Muscle layer of colon (tissue), 2 donors: Measurements from ENCODE around the gene CPSF6.
A peak's percentile ranks its signal among the peaks of the same experiment; 100 is the strongest.
"Not testable (repeated sequence)": the region's sequence is repeated elsewhere in the genome, so short reads cannot be mapped to it uniquely, and the experiment has no call there.

Source experiments
- H3K27ac ChIP-seq: one replicate; pipeline ENCODE4 v1.7.0; 2013; ENCODE audit warnings: low read depth, mild to moderate bottlenecking, low read length, moderate library complexity
- H3K27me3 ChIP-seq, 2 donors: one replicate each; pipeline ENCODE4 v1.7.0; 2013; ENCODE audit warnings: low read length in 2 of 2, mild to moderate bottlenecking in 2 of 2; ENCODE audit not compliant: insufficient read depth in 2 of 2, control insufficient read depth in 1 of 2
- H3K36me3 ChIP-seq: one replicate; pipeline ENCODE4 v1.7.0; 2013; ENCODE audit warnings: mild to moderate bottlenecking, low read length; ENCODE audit not compliant: insufficient read depth
- H3K4me1 ChIP-seq: one replicate; pipeline ENCODE4 v1.7.0; 2013; ENCODE audit warnings: mild to moderate bottlenecking, low read length; ENCODE audit not compliant: insufficient read depth
- H3K4me3 ChIP-seq, 2 donors: one replicate each; pipeline ENCODE4 v1.7.0; 2013; ENCODE audit warnings: low read length in 2 of 2, low read depth in 1 of 2, mild to moderate bottlenecking in 1 of 2, moderate library complexity in 1 of 2
- H3K9ac ChIP-seq: one replicate; pipeline ENCODE4 v1.7.0; 2013; ENCODE audit warnings: low read length
- H3K9me3 ChIP-seq: one replicate; pipeline ENCODE4 v1.7.0; 2013; ENCODE audit warnings: mild to moderate bottlenecking, low read length
- donor health status: abdominal sarcoma.
- donor health status: Adenocarcinoma of cecum.

Gene CPSF6

GRCh38 chr12:69265205-69265604 lies 25.8 kb downstream of the CPSF6 start:
- H3K9ac ChIP-seq = no peak overlapping the region
- H3K9me3 ChIP-seq = no peaks in the 10 kb centered on the region
- H3K27me3 ChIP-seq = no peaks in the 10 kb centered on the region
- H3K27ac ChIP-seq = no peak overlapping the region
- H3K4me3 ChIP-seq = no peak overlapping the region
- peaks cover 30% of the 10 kb centered on the region for H3K36me3 ChIP-seq
- H3K4me1 ChIP-seq = no peaks in the 10 kb centered on the region

- not testable (repeated sequence) for H3K4me3 ChIP-seq, H3K9me3 ChIP-seq, H3K9ac ChIP-seq, H3K4me1 ChIP-seq, H3K27ac ChIP-seq, H3K27me3 ChIP-seq
- H3K36me3 ChIP-seq = peaks cover 26% of the 10 kb centered on the region
Measured at GRCh38 chr12:69265633-69266032, 26.3 kb downstream of the CPSF6 start.

- H3K36me3 ChIP-seq = peaks cover 21% of the 10 kb centered on the region
- no peak overlapping the region for H3K27ac ChIP-seq
Measured at GRCh38 chr12:69266036-69266635, 26.8 kb downstream of the CPSF6 start.

GRCh38 chr12:69269736-69270135 lies 30.4 kb downstream of the CPSF6 start:
- no peaks in the 10 kb centered on the region for H3K4me1 ChIP-seq
- H3K4me3 ChIP-seq = no peak overlapping the region
- no peaks in the 10 kb centered on the region for H3K27me3 ChIP-seq
- no peaks in the 10 kb centered on the region for H3K9me3 ChIP-seq
- H3K36me3 ChIP-seq = no peaks in the 10 kb centered on the region
- H3K27ac ChIP-seq = no peak overlapping the region
- H3K9ac ChIP-seq = no peak overlapping the region

More at GRCh38 chr12:69266036-69266635, 26.8 kb downstream of the CPSF6 start:
- Histone ChIP-seq H3K4me3 (no peak overlapping the region), H3K9ac (no peak overlapping the region), H3K9me3 (no peaks in the 10 kb centered on the region), H3K4me1 (no peaks in the 10 kb centered on the region), H3K27me3 (no peaks in the 10 kb centered on the region)

GRCh38 chr12:69272511-69272910 lies 33.1 kb downstream of the CPSF6 start:
- no peaks in the 10 kb centered on the region for H3K27me3 ChIP-seq
- no peak overlapping the region for H3K4me3 ChIP-seq
- no peak overlapping the region for H3K9ac ChIP-seq
- H3K9me3 ChIP-seq = no peaks in the 10 kb centered on the region
- no peaks in the 10 kb centered on the region for H3K4me1 ChIP-seq
- no peak overlapping the region for H3K27ac ChIP-seq
- no peaks in the 10 kb centered on the region for H3K36me3 ChIP-seq

- no peaks in the 10 kb centered on the region for H3K27me3 ChIP-seq
- H3K27ac ChIP-seq = no peak overlapping the region
- H3K4me1 ChIP-seq = no peaks in the 10 kb centered on the region
- H3K36me3 ChIP-seq = no peaks in the 10 kb centered on the region
- H3K9ac ChIP-seq = no peak overlapping the region
- no peak overlapping the region for H3K4me3 ChIP-seq
- no peaks in the 10 kb centered on the region for H3K9me3 ChIP-seq
Measured at GRCh38 chr12:69274861-69275260, 35.5 kb downstream of the CPSF6 start.

- H3K4me3 ChIP-seq = no peak overlapping the region
- no peaks in the 10 kb centered on the region for H3K36me3 ChIP-seq
- H3K9ac ChIP-seq = no peak overlapping the region
- no peak overlapping the region for H3K27ac ChIP-seq
- no peaks in the 10 kb centered on the region for H3K9me3 ChIP-seq
- no peaks in the 10 kb centered on the region for H3K4me1 ChIP-seq
- no peaks in the 10 kb centered on the region for H3K27me3 ChIP-seq
Measured at GRCh38 chr12:69275471-69275891, 36.1 kb downstream of the CPSF6 start.

GRCh38 chr12:69278814-69279782 lies 39.7 kb downstream of the CPSF6 start:
- H3K36me3 ChIP-seq = no peaks in the 10 kb centered on the region

GRCh38 chr12:69284131-69284530 lies 44.8 kb downstream of the CPSF6 start:
- no peaks in the 10 kb centered on the region for H3K9me3 ChIP-seq
- peak overlapping the region in 1 of 2 donors; percentile 28 for H3K4me3 ChIP-seq
- H3K36me3 ChIP-seq = no peaks in the 10 kb centered on the region
- no peak overlapping the region for H3K27ac ChIP-seq
- H3K4me1 ChIP-seq = peaks cover 11% of the 10 kb centered on the region
- no peaks in the 10 kb centered on the region for H3K27me3 ChIP-seq
- peak overlapping the region; percentile 4 for H3K9ac ChIP-seq

More at GRCh38 chr12:69278814-69279782, 39.7 kb downstream of the CPSF6 start:
- H3K9me3 ChIP-seq = no peaks in the 10 kb centered on the region
- H3K27me3 ChIP-seq = no peaks in the 10 kb centered on the region
- no peaks in the 10 kb centered on the region for H3K4me1 ChIP-seq
- no peak overlapping the region for H3K4me3 ChIP-seq
- no peak overlapping the region for H3K9ac ChIP-seq
- H3K27ac ChIP-seq = no peak overlapping the region

GRCh38 chr12:69287556-69287955 lies 48.2 kb downstream of the CPSF6 start:
- Histone ChIP-seq H3K9ac (no peak overlapping the region), H3K4me3 (no peak overlapping the region), H3K36me3 (no peaks in the 10 kb centered on the region), H3K9me3 (no peaks in the 10 kb centered on the region), H3K4me1 (peaks cover 11% of the 10 kb centered on the region), H3K27ac (no peak overlapping the region), H3K27me3 (peaks cover 5 to 9% of the 10 kb centered on the region in 2 donors)

- peaks cover 5 to 9% of the 10 kb centered on the region in 2 donors for H3K27me3 ChIP-seq
- H3K9me3 ChIP-seq = no peaks in the 10 kb centered on the region
- H3K27ac ChIP-seq = no peak overlapping the region
- no peak overlapping the region for H3K9ac ChIP-seq
- H3K4me1 ChIP-seq = no peaks in the 10 kb centered on the region
- no peaks in the 10 kb centered on the region for H3K36me3 ChIP-seq
- no peak overlapping the region for H3K4me3 ChIP-seq
Measured at GRCh38 chr12:69290545-69291277, 51.3 kb downstream of the CPSF6 start.
